B cell (primary cell): ENCODE data around the gene ARHGAP22. TPM values are rescaled to one million over a fixed set of nuclear protein-coding genes. Genes with fewer than 3 reads are reported as not detected.

ENCODE experiments used
- ATAC-seq: fragments of 200-7000 bp; cut with Tn5 transposase; one replicate; pipeline ENCODE4 v1.10.0; 2021; ENCODE audit warnings: low read depth, mild to moderate bottlenecking, moderate number of reproducible peaks, moderate library complexity
- CTCF ChIA-PET: fragments of 350-600 bp; sonication (Branson Sonifier 250); formaldehyde crosslinking; loops from one replicate; lab custom pipeline; 2021; ENCODE audit warnings: antibody characterized with exemption, inconsistent platforms; lab: Charles Lee
- POLR2A ChIA-PET: fragments of 350-600 bp; sonication (Branson Sonifier 250); formaldehyde crosslinking; loops from one replicate; lab custom pipeline; 2021; ENCODE audit warnings: antibody characterized with exemption; lab: Charles Lee
- DNase-seq: peaks from one replicate; pipeline ENCODE4 v3.0.0; 2013
- H2AFZ ChIP-seq: 2 replicates; pipeline ENCODE4 v1.6.1; 2012; ENCODE audit warnings: mild to moderate bottlenecking, low read depth, low read length; ENCODE audit not compliant: insufficient read depth, poor library complexity, severe bottlenecking
- H3K27ac ChIP-seq, 2 donors: 1 replicate in 1 of 2; 2 replicates in 1 of 2; pipeline ENCODE4 v1.5.1; 2012 to 2013; ENCODE audit warnings: low read length in 2 of 2, mild to moderate bottlenecking in 2 of 2, moderate library complexity in 1 of 2
- H3K27me3 ChIP-seq, 4 experiments: fragments of 200-600 bp in 1 of 4; sonication (generic) in 1 of 4; replicated peaks in 1 of 4; 1 replicate in 2 of 4; 2 replicates in 2 of 4; pipeline versions ENCODE4 v1.6.1 to v1.7.0; 2013 to 2016; ENCODE audit warnings: low read length in 3 of 4, mild to moderate bottlenecking in 2 of 4, mixed read lengths in 1 of 4, moderate library complexity in 1 of 4; ENCODE audit not compliant: insufficient read depth in 4 of 4, control insufficient read depth in 3 of 4; ENCODE audit errors: control extremely low read depth in 1 of 4
- H3K36me3 ChIP-seq, 2 experiments: replicated peaks in 1 of 2; 1 replicate in 1 of 2; 2 replicates in 1 of 2; pipeline versions ENCODE4 v1.6.1 to v1.7.1; 2013; ENCODE audit warnings: low read length in 1 of 2; ENCODE audit not compliant: insufficient read depth in 2 of 2, control insufficient read depth in 1 of 2; ENCODE audit errors: control extremely low read depth in 1 of 2, extremely low read depth in 1 of 2
- H3K4me1 ChIP-seq, 2 donors: fragments of 200-600 bp in 1 of 2; sonication (generic) in 1 of 2; 1 replicate in 1 of 2; 2 replicates in 1 of 2; pipeline versions ENCODE4 v1.5.1 to v1.6.1; 2013 to 2017; ENCODE audit warnings: low read length in 2 of 2; ENCODE audit not compliant: control insufficient read depth in 2 of 2, insufficient read depth in 2 of 2
- H3K4me2 ChIP-seq: replicated peaks from 2 replicates; pipeline ENCODE3; 2012; ENCODE audit warnings: mild to moderate bottlenecking, low read depth, low read length; ENCODE audit not compliant: poor library complexity, severe bottlenecking
- H3K4me3 ChIP-seq, 5 experiments: fragments of 200-600 bp in 1 of 5; sonication (generic) in 1 of 5; 1 replicate in 3 of 5; 2 replicates in 2 of 5; pipeline versions ENCODE4 v1.5.1 to v1.7.0; 2011 to 2016; ENCODE audit warnings: low read length in 4 of 5, mild to moderate bottlenecking in 4 of 5, low read depth in 2 of 5, control low read depth in 1 of 5, moderate library complexity in 1 of 5; ENCODE audit not compliant: insufficient read depth in 1 of 5; ENCODE audit errors: control extremely low read depth in 1 of 5, extremely low read depth in 1 of 5
- H3K79me2 ChIP-seq: fragments of 200-600 bp; sonication (generic); one replicate; pipeline ENCODE4 v1.6.0; 2016; ENCODE audit warnings: low read length; ENCODE audit not compliant: control insufficient read depth, insufficient read depth
- H3K9ac ChIP-seq: fragments of 200-600 bp; sonication (generic); 2 replicates; pipeline ENCODE4 v1.6.1; 2017; ENCODE audit warnings: mild to moderate bottlenecking, low read length, moderate library complexity
- H3K9me3 ChIP-seq, 3 donors: one replicate each; pipeline versions ENCODE4 v1.6.1 to v1.7.1; 2013; ENCODE audit warnings: low read length in 2 of 3; ENCODE audit not compliant: control insufficient read depth in 2 of 3, insufficient read depth in 1 of 3; ENCODE audit errors: control extremely low read depth in 1 of 3
- H4K20me1 ChIP-seq: 2 replicates; pipeline ENCODE4 v1.6.0; 2012; ENCODE audit warnings: mild to moderate bottlenecking, low read length; ENCODE audit not compliant: insufficient read depth, control insufficient read depth, poor library complexity, severe bottlenecking
- H3K27ac Mint-ChIP-seq: one replicate; pipeline ENCODE4 v1.8.0; 2021; ENCODE audit warnings: mixed read lengths
- H3K27me3 Mint-ChIP-seq: one replicate; pipeline ENCODE4 v1.8.0; 2021; ENCODE audit warnings: mixed read lengths
- H3K4me1 Mint-ChIP-seq: one replicate; pipeline ENCODE4 v1.8.0; 2021; ENCODE audit warnings: mixed read lengths
- H3K4me3 Mint-ChIP-seq: one replicate; pipeline ENCODE4 v1.8.0; 2021; ENCODE audit warnings: mixed read lengths
- H3K9me3 Mint-ChIP-seq: one replicate; pipeline ENCODE4 v1.8.0; 2022; ENCODE audit warnings: mixed read lengths; ENCODE audit not compliant: insufficient read depth
- EZH2 ChIP-seq: IDR thresholded peaks from 2 replicates; pipeline ENCODE4 v1.6.1; 2012; ENCODE audit warnings: borderline replicate concordance, low read depth, mild to moderate bottlenecking, moderate library complexity, low read length; ENCODE audit not compliant: insufficient read depth, poor library complexity, severe bottlenecking
- WGBS: methylation state at CpG from one replicate; pipeline ENCODE4 v1.1.5; 2013; ENCODE audit warnings: missing lambda C conversion rate; ENCODE audit not compliant: insufficient coverage; 5-methylcytosine and 5-hydroxymethylcytosine counted together
- intact Hi-C: fragments of 100-400 bp; cut with micrococcal nuclease; formaldehyde crosslinking; loops from one replicate; pipeline ENCODE4 v1.10.0; 2022
- polyA plus RNA-seq: library from polyadenylated mRNA; depleted of rRNA; stranded (reverse); fragments of >200 nt; gene quantifications from 2 replicates; pipeline ENCODE4 v1.2.3, GENCODE V29; 2012
- total RNA-seq, 2 donors: library from RNA; stranded (reverse); fragments of 120-200 nt in 1 of 2; gene quantifications; 1 replicate in 1 of 2; 2 replicates in 1 of 2; pipeline versions ENCODE4 v1.2.3 to v1.2.4, GENCODE V29; 2013 to 2022
- TF ChIP-seq, protein P1 (sequence below): fragments of 200-600 bp; IDR thresholded peaks from one replicate; pipeline ENCODE4 v1.8.0; 2022; ENCODE audit warnings: antibody characterized with exemption, mild to moderate bottlenecking

Gene ARHGAP22
- total and polyA plus RNA-seq, 2 donors (not counting 1 experiment from before 2014, with no cell fraction given), result 1.9 to 2.0 TPM

- ChIA-PET CTCF (no interaction called here), POLR2A (no interaction called here)
- no peaks in the 10 kb centered on the region for H3K79me2 ChIP-seq
- H3K36me3 ChIP-seq, result no peaks in the 10 kb centered on the region
- WGBS, result 100% methylated on average over 1 of the region's 4 CpGs
- Mint-ChIP-seq H3K27ac (no peak overlapping the region), H3K4me3 (no peak overlapping the region), H3K4me1 (no peaks in the 10 kb centered on the region), H3K27me3 (peaks cover 29% of the 10 kb centered on the region), H3K9me3 (no peaks in the 10 kb centered on the region)
- no peak overlapping the region for H3K4me3 ChIP-seq
- ATAC-seq (no peak), DNase-seq (no peak)
- peaks cover 0 to 8% (median 0%) of the 10 kb centered on the region in 3 donors for H3K9me3 ChIP-seq
- peaks cover 0 to 5% (median 0%) of the 10 kb centered on the region in 4 experiments for H3K27me3 ChIP-seq
- H3K9ac ChIP-seq, result no peak overlapping the region
- intact Hi-C loops, result no loop called here
- TF ChIP-seq EZH2, result no peak
- TF ChIP-seq, protein P1, sequence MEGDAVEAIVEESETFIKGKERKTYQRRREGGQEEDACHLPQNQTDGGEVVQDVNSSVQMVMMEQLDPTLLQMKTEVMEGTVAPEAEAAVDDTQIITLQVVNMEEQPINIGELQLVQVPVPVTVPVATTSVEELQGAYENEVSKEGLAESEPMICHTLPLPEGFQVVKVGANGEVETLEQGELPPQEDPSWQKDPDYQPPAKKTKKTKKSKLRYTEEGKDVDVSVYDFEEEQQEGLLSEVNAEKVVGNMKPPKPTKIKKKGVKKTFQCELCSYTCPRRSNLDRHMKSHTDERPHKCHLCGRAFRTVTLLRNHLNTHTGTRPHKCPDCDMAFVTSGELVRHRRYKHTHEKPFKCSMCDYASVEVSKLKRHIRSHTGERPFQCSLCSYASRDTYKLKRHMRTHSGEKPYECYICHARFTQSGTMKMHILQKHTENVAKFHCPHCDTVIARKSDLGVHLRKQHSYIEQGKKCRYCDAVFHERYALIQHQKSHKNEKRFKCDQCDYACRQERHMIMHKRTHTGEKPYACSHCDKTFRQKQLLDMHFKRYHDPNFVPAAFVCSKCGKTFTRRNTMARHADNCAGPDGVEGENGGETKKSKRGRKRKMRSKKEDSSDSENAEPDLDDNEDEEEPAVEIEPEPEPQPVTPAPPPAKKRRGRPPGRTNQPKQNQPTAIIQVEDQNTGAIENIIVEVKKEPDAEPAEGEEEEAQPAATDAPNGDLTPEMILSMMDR, result no peak
- H3K4me2 ChIP-seq, result no peak overlapping the region
- no peaks in the 10 kb centered on the region for H4K20me1 ChIP-seq
- H3K4me1 ChIP-seq, result no peaks in the 10 kb centered on the region
- no peak overlapping the region for H2AFZ ChIP-seq
- no peak overlapping the region for H3K27ac ChIP-seq
Measured at GRCh38 chr10:48477616-48478015, 127.3 kb downstream of the ARHGAP22 start.

GRCh38 chr10:48477141-48477540, 127.7 kb downstream of the ARHGAP22 start:
- POLR2A ChIA-PET, result no interaction called here
- Histone ChIP-seq H3K36me3 (no peaks in the 10 kb centered on the region), H3K4me3 (no peak overlapping the region), H3K4me2 (no peak overlapping the region), H3K9me3 (peaks cover 0 to 8% (median 0%) of the 10 kb centered on the region in 3 donors), H3K4me1 (no peaks in the 10 kb centered on the region), H3K27me3 (peaks cover 0 to 5% (median 0%) of the 10 kb centered on the region in 4 experiments), H3K9ac (no peak overlapping the region), H4K20me1 (no peaks in the 10 kb centered on the region), H3K79me2 (no peaks in the 10 kb centered on the region), H3K27ac (no peak overlapping the region), H2AFZ (no peak overlapping the region)
- CTCF ChIA-PET, result no interaction called here
- DNase-seq (no peak), ATAC-seq (no peak)
- intact Hi-C loops, result no loop called here
- Mint-ChIP-seq H3K27me3 (peaks cover 26% of the 10 kb centered on the region), H3K9me3 (no peaks in the 10 kb centered on the region), H3K27ac (no peak overlapping the region), H3K4me1 (no peaks in the 10 kb centered on the region), H3K4me3 (no peak overlapping the region)
- TF ChIP-seq, protein P1, result no peak
- no peak for TF ChIP-seq EZH2
